H1 (cell line): ENCODE measurements around the gene C21orf58. TPM values are rescaled to one million over a fixed set of nuclear protein-coding genes. Genes with fewer than 3 reads are reported as not detected.

Experiments used
- CTCF ChIA-PET: fragments of 300-600 bp; sonication (Branson Sonifier 250); formaldehyde crosslinking; loops from one replicate; lab custom pipeline; 2021; ENCODE audit not compliant: partially characterized antibody; lab: Charles Lee
- POLR2A ChIA-PET: fragments of 300-600 bp; sonication (Branson Sonifier 250); formaldehyde crosslinking; loops from one replicate; lab custom pipeline; 2021; ENCODE audit warnings: inconsistent platforms; ENCODE audit not compliant: partially characterized antibody; lab: Charles Lee
- DNase-seq, 2 experiments: peaks; one replicate each; pipeline versions ENCODE4 v3.0.0 to v3.0.0-alpha.2; 2010 to 2022; ENCODE audit warnings: low spot score in 2 of 2, low read depth in 1 of 2, mixed read lengths in 1 of 2
- FAIRE-seq: peaks from 2 replicates; lab custom pipeline; 2011; peaks lifted over from hg19 to GRCh38; lab: Jason Lieb, UNC
- H2AFZ ChIP-seq: 2 replicates; pipeline ENCODE4 v1.8.1; 2012; ENCODE audit warnings: low read length, inconsistent platforms
- H2AK5ac ChIP-seq: 2 replicates; pipeline ENCODE4 v1.6.1; 2013; ENCODE audit warnings: low read depth, low read length
- H2BK120ac ChIP-seq: replicated peaks from 2 replicates; pipeline ENCODE3; 2013; ENCODE audit warnings: low read depth, low read length, inconsistent platforms
- H2BK12ac ChIP-seq: 2 replicates; pipeline ENCODE4 v1.6.1; 2013; ENCODE audit warnings: low read depth, low read length
- H2BK15ac ChIP-seq: 2 replicates; pipeline ENCODE4 v1.6.1; 2013; ENCODE audit warnings: low read length
- H2BK20ac ChIP-seq: 2 replicates; pipeline ENCODE4 v1.6.1; 2013; ENCODE audit warnings: low read length
- H2BK5ac ChIP-seq: 2 replicates; pipeline ENCODE4 v1.6.1; 2013; ENCODE audit warnings: low read depth, low read length
- H3K14ac ChIP-seq: 2 replicates; pipeline ENCODE4 v1.6.1; 2013; ENCODE audit warnings: inconsistent platforms; ENCODE audit not compliant: insufficient read length
- H3K18ac ChIP-seq: 2 replicates; pipeline ENCODE4 v1.6.1; 2013; ENCODE audit warnings: low read length; ENCODE audit errors: extremely low read depth
- H3K23ac ChIP-seq: 2 replicates; pipeline ENCODE4 v1.6.1; 2013; ENCODE audit warnings: inconsistent platforms; ENCODE audit not compliant: insufficient read length
- H3K23me2 ChIP-seq: 2 replicates; pipeline ENCODE4 v1.6.1; 2013; ENCODE audit warnings: low read depth, low read length
- H3K27ac ChIP-seq: 2 replicates; pipeline ENCODE4 v1.6.1; 2011; ENCODE audit warnings: low read depth, low read length, inconsistent platforms
- H3K27me3 ChIP-seq, 4 experiments: replicated peaks in 1 of 4; 1 replicate in 1 of 4; 2 replicates in 3 of 4; pipeline versions ENCODE4 v1.6.1 to v1.8.1; 2011 to 2013; ENCODE audit warnings: low read length in 3 of 4, mild to moderate bottlenecking in 3 of 4, inconsistent platforms in 2 of 4, mixed read lengths in 2 of 4, moderate library complexity in 1 of 4; ENCODE audit not compliant: control insufficient read depth in 3 of 4, insufficient read depth in 3 of 4; ENCODE audit errors: extremely low read depth in 1 of 4
- H3K36me3 ChIP-seq, 4 experiments: 2 replicates each; pipeline versions ENCODE4 v1.6.1 to v1.8.1; 2011 to 2013; ENCODE audit warnings: mild to moderate bottlenecking in 4 of 4, low read length in 3 of 4, moderate library complexity in 2 of 4, control low read depth in 1 of 4, inconsistent platforms in 1 of 4; ENCODE audit not compliant: insufficient read depth in 4 of 4, control insufficient read depth in 2 of 4
- H3K4ac ChIP-seq: replicated peaks from 2 replicates; pipeline ENCODE3; 2013; ENCODE audit warnings: low read length, low read depth, mixed read lengths, inconsistent platforms; ENCODE audit not compliant: insufficient read length
- H3K4me1 ChIP-seq, 4 experiments: replicated peaks in 1 of 4; 1 replicate in 1 of 4; 2 replicates in 3 of 4; pipeline versions ENCODE4 v1.6.1 to v1.8.1; 2011 to 2013; ENCODE audit warnings: low read length in 3 of 4, inconsistent platforms in 2 of 4, mixed read lengths in 1 of 4; ENCODE audit not compliant: insufficient read depth in 4 of 4, control insufficient read depth in 3 of 4
- H3K4me2 ChIP-seq, 2 experiments: 2 replicates each; pipeline versions ENCODE4 v1.6.1 to v1.8.1; 2011 to 2013; ENCODE audit warnings: low read depth in 2 of 2, low read length in 2 of 2, control low read depth in 1 of 2, inconsistent platforms in 1 of 2, mild to moderate bottlenecking in 1 of 2; ENCODE audit not compliant: insufficient read depth in 1 of 2
- H3K4me3 ChIP-seq, 4 experiments: fragments of 200-600, 300-600 bp in 1 of 4; sonication (generic), shearing (Covaris generic), sonication (Bioruptor Twin) in 1 of 4; 2 replicates each; pipeline versions ENCODE4 v1.5.1 to v1.8.1; 2011 to 2016; ENCODE audit warnings: low read length in 4 of 4, low read depth in 3 of 4, control low read depth in 2 of 4, inconsistent platforms in 2 of 4, mild to moderate bottlenecking in 2 of 4, mixed read lengths in 1 of 4, moderate library complexity in 1 of 4; ENCODE audit not compliant: insufficient read depth in 2 of 4; ENCODE audit errors: extremely low read depth in 1 of 4
- H3K56ac ChIP-seq: replicated peaks from 2 replicates; pipeline ENCODE3; 2013; ENCODE audit warnings: low read depth, mild to moderate bottlenecking, mixed read lengths, low read length, inconsistent platforms; ENCODE audit not compliant: insufficient read length
- H3K79me1 ChIP-seq: 2 replicates; pipeline ENCODE4 v1.6.1; 2013; ENCODE audit warnings: low read depth, low read length, control low read depth
- H3K79me2 ChIP-seq, 2 experiments: 2 replicates each; pipeline versions ENCODE4 v1.6.1 to v1.8.1; 2012 to 2013; ENCODE audit warnings: low read length in 2 of 2, mild to moderate bottlenecking in 2 of 2, inconsistent platforms in 1 of 2; ENCODE audit not compliant: insufficient read depth in 2 of 2, control insufficient read depth in 1 of 2
- H3K9ac ChIP-seq, 4 experiments: replicated peaks in 1 of 4; 1 replicate in 1 of 4; 2 replicates in 3 of 4; pipeline versions ENCODE4 v1.6.1 to v1.8.1; 2011 to 2013; ENCODE audit warnings: low read depth in 3 of 4, low read length in 3 of 4, control low read depth in 2 of 4, mild to moderate bottlenecking in 2 of 4, moderate library complexity in 2 of 4, inconsistent platforms in 1 of 4; ENCODE audit errors: extremely low read depth in 1 of 4
- H3K9me3 ChIP-seq, 2 experiments: 2 replicates each; pipeline versions ENCODE4 v1.6.1 to v1.8.1; 2012 to 2013; ENCODE audit warnings: mild to moderate bottlenecking in 2 of 2, moderate library complexity in 2 of 2, control low read depth in 1 of 2, inconsistent platforms in 1 of 2, low read depth in 1 of 2, low read length in 1 of 2, mixed read lengths in 1 of 2; ENCODE audit not compliant: insufficient read depth in 2 of 2
- H4K20me1 ChIP-seq, 2 experiments: replicated peaks in 1 of 2; 2 replicates each; pipeline versions ENCODE3 to v1.8.1; 2011 to 2013; ENCODE audit warnings: inconsistent platforms in 2 of 2, low read length in 2 of 2, mild to moderate bottlenecking in 1 of 2; ENCODE audit not compliant: insufficient read depth in 2 of 2, control insufficient read depth in 1 of 2
- H4K5ac ChIP-seq: 2 replicates; pipeline ENCODE4 v1.6.1; 2013; ENCODE audit warnings: low read length, low read depth, mixed read lengths, inconsistent platforms; ENCODE audit not compliant: insufficient read length
- H4K8ac ChIP-seq: 2 replicates; pipeline ENCODE4 v1.8.0; 2013; ENCODE audit warnings: mild to moderate bottlenecking, moderate library complexity, low read length, inconsistent platforms; ENCODE audit not compliant: insufficient read depth; ENCODE audit errors: extremely low read depth
- H4K91ac ChIP-seq: replicated peaks from 2 replicates; pipeline ENCODE3; 2013; ENCODE audit warnings: low read length, mixed read lengths, inconsistent platforms; ENCODE audit not compliant: insufficient read length
- CTCF ChIP-seq, 3 experiments: IDR thresholded peaks; 1 replicate in 2 of 3; 2 replicates in 1 of 3; pipeline versions ENCODE4 v1.5.1 to v1.6.1; 2011; ENCODE audit warnings: low read length in 3 of 3, mild to moderate bottlenecking in 3 of 3, inconsistent platforms in 2 of 3, low read depth in 1 of 3, moderate library complexity in 1 of 3; ENCODE audit not compliant: insufficient read depth in 1 of 3; ENCODE audit errors: control extremely low read depth in 1 of 3
- POLR2AphosphoS5 ChIP-seq: IDR thresholded peaks from 2 replicates; pipeline ENCODE4 v1.6.1; 2011; ENCODE audit warnings: low read depth, low read length
- WGBS, 2 experiments: shearing (Covaris generic) in 1 of 2; methylation state at CpG; one replicate each; pipeline versions ENCODE4 v1.1.6 to v1.1.7; 2013 to 2015; ENCODE audit warnings: low lambda C conversion rate in 2 of 2, mixed read lengths in 2 of 2, inconsistent platforms in 1 of 2, low coverage in 1 of 2, missing lambda C conversion rate in 1 of 2; ENCODE audit not compliant: insufficient replicate concordance in 2 of 2, insufficient coverage in 1 of 2, insufficient read length in 1 of 2; ENCODE audit errors: extremely low coverage in 1 of 2, missing lambda C conversion rate in 1 of 2; 5-methylcytosine and 5-hydroxymethylcytosine counted together
- polyA plus RNA-seq, 7 experiments: library from polyadenylated mRNA; depleted of rRNA in 3 of 7; stranded (reverse) in 5 of 7; unstranded in 2 of 7; fragments of >200 nt in 5 of 7; fragments of 200-250 nt in 2 of 7; gene quantifications; 1 replicate in 5 of 7; 2 replicates in 1 of 7; 4 replicates in 1 of 7; pipeline versions ENCODE4 v1.2.1 to v1.2.3, GENCODE V29; 2011 to 2013; ENCODE audit warnings: missing spikeins in 2 of 7, mixed read lengths in 2 of 7
- total RNA-seq: library from RNA; stranded (reverse); fragmentation: NEBNext Ultra II Directional; extraction: Animal tissue kit (Norgen Biotek cat#: 25700); gene quantifications from 2 replicates; pipeline ENCODE4 v1.2.1, GENCODE V29; 2021
- TF ChIP-seq, protein P1 (sequence below): IDR thresholded peaks from 2 replicates; pipeline ENCODE4 v1.6.1; 2011; ENCODE audit warnings: low read depth, mild to moderate bottlenecking, low read length; ENCODE audit not compliant: insufficient read depth

C21orf58 gene
- total and polyA plus RNA-seq, 2 of the 8 experiments (the other 6 are each of a cell fraction or from before 2014, with no cell fraction given): 13.8 to 26.1 TPM

GRCh38 chr21:46264690-46265144, 59.0 kb downstream of the C21orf58 start:
- H2BK120ac ChIP-seq: no peak overlapping the region
- WGBS, 2 experiments: 86% methylated on average over 13 of the region's 13 CpGs; no CpG with 5 or more reads in 1 of the 2 experiments
- no peaks in the 10 kb centered on the region for H3K4me1 ChIP-seq
- no peak overlapping the region for H2BK15ac ChIP-seq
- H3K79me1 ChIP-seq: peaks cover 4% of the 10 kb centered on the region; the same call in 1 of the 2 replicates
- H3K23ac ChIP-seq: no peak overlapping the region
- peaks cover 8 to 20% of the 10 kb centered on the region in 2 experiments for H4K20me1 ChIP-seq
- H2BK5ac ChIP-seq: no peak overlapping the region; the same call in 1 of the 2 replicates
- no peak overlapping the region for H3K18ac ChIP-seq
- DNase-seq (no peak), FAIRE-seq (no peak)
- no peak overlapping the region for H4K8ac ChIP-seq
- H3K79me2 ChIP-seq: no peaks in the 10 kb centered on the region
- H3K4ac ChIP-seq: no peak overlapping the region
- ChIA-PET CTCF (interaction anchor here (2.4 kb wide), 1 partner anchor 20 kb away, joined by 9 read pairs; the partner anchor contains the start of gene MCM3AP), POLR2A (interaction anchor here (1.0 to 1.7 kb wide), 3 partner anchors 11 to 21 kb away, joined by 3 to 6 read pairs (median 3); partner anchors contain the start of genes MCM3AP and YBEY)
- H3K9ac ChIP-seq: no peak overlapping the region
- H3K36me3 ChIP-seq: peaks cover 21 to 53% (median 48%) of the 10 kb centered on the region in 4 experiments
- no peak overlapping the region for H3K56ac ChIP-seq
- no peak overlapping the region for H4K91ac ChIP-seq
- H2BK20ac ChIP-seq: no peak overlapping the region
- H3K23me2 ChIP-seq: no peaks in the 10 kb centered on the region
- no peak overlapping the region for H2AK5ac ChIP-seq
- no peak overlapping the region for H3K14ac ChIP-seq
- H3K4me2 ChIP-seq: no peak overlapping the region
- no peaks in the 10 kb centered on the region for H3K9me3 ChIP-seq
- TF ChIP-seq CTCF (IDR thresholded peaks at IDR 0.05; ENCODE audit: control extremely low read depth in 1 of 3, insufficient read depth in 1 of 3, low read depth in 1 of 3, low read length in 3 of 3): peak in 1 of 3 experiments; percentile 20; a peak in 1 of 4 replicates
- TF ChIP-seq, protein P1, sequence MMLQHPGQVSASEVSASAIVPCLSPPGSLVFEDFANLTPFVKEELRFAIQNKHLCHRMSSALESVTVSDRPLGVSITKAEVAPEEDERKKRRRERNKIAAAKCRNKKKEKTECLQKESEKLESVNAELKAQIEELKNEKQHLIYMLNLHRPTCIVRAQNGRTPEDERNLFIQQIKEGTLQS: no peak
- peak; percentile 40; the same call in 1 of the 2 replicates for TF ChIP-seq POLR2AphosphoS5
- H3K27ac ChIP-seq: no peak overlapping the region
- no peak overlapping the region for H2AFZ ChIP-seq
- H4K5ac ChIP-seq: no peak overlapping the region
- no peaks in the 10 kb centered on the region for H3K27me3 ChIP-seq
- H3K4me3 ChIP-seq: no peak overlapping the region
- H2BK12ac ChIP-seq: no peak overlapping the region
